ENCODE measurements around the gene PFKFB4. TPM values are rescaled to one million over a fixed set of nuclear protein-coding genes. Genes with fewer than 3 reads are reported as not detected.
"Not testable (repeated sequence)": the region's sequence is repeated elsewhere in the genome, so short reads cannot be mapped to it uniquely, and the experiment has no call there.

The PFKFB4 gene
- total RNA-seq, 1 donor from 2014 or later, result 3.1 TPM

GRCh38 chr3:48501196-48501595 lies 55.4 kb downstream of the PFKFB4 start:
- no peak for DNase-seq (ENCODE audit: low read depth, low spot score)

- DNase-seq (ENCODE audit: low read depth, low spot score), result no peak
Observed at GRCh38 chr3:48500656-48501055, 55.9 kb downstream of the PFKFB4 start.

- DNase-seq (ENCODE audit: low read depth, low spot score), result no peak
Observed at GRCh38 chr3:48493203-48493501, 63.5 kb downstream of the PFKFB4 start.

GRCh38 chr3:48492461-48493202 lies 64.0 kb downstream of the PFKFB4 start:
- no peak for DNase-seq (ENCODE audit: low read depth, low spot score)

- DNase-seq (ENCODE audit: low read depth, low spot score), result no peak
Observed at GRCh38 chr3:48486952-48487351, 69.7 kb downstream of the PFKFB4 start.

GRCh38 chr3:48482822-48483221 lies 73.8 kb downstream of the PFKFB4 start:
- not testable (repeated sequence) for DNase-seq (ENCODE audit: low read depth, low spot score)

GRCh38 chr3:48480891-48481290 lies 75.7 kb downstream of the PFKFB4 start:
- DNase-seq (ENCODE audit: low read depth, low spot score), result not testable (repeated sequence)

- no peak for DNase-seq (ENCODE audit: low read depth, low spot score)
Observed at GRCh38 chr3:48478626-48479555, 77.7 kb downstream of the PFKFB4 start.

GRCh38 chr3:48477959-48478520 lies 78.6 kb downstream of the PFKFB4 start:
- DNase-seq (ENCODE audit: low read depth, low spot score), result no peak

GRCh38 chr3:48476426-48477053 lies 80.1 kb downstream of the PFKFB4 start:
- DNase-seq (ENCODE audit: low read depth, low spot score), result no peak

GRCh38 chr3:48475188-48475587 lies 81.4 kb downstream of the PFKFB4 start:
- DNase-seq (ENCODE audit: low read depth, low spot score), result no peak

GRCh38 chr3:48474619-48475018 lies 82.0 kb downstream of the PFKFB4 start:
- DNase-seq (ENCODE audit: low read depth, low spot score), result no peak

- not testable (repeated sequence) for DNase-seq (ENCODE audit: low read depth, low spot score)
Observed at GRCh38 chr3:48474031-48474430, 82.6 kb downstream of the PFKFB4 start.

GRCh38 chr3:48473617-48473952 lies 83.0 kb downstream of the PFKFB4 start:
- DNase-seq (ENCODE audit: low read depth, low spot score), result no peak

GRCh38 chr3:48472923-48473616 lies 83.5 kb downstream of the PFKFB4 start:
- DNase-seq (ENCODE audit: low read depth, low spot score), result peak; percentile 76

- no peak for DNase-seq (ENCODE audit: low read depth, low spot score)
Observed at GRCh38 chr3:48472673-48472922, 84.0 kb downstream of the PFKFB4 start.

- DNase-seq (ENCODE audit: low read depth, low spot score), result no peak
Observed at GRCh38 chr3:48470286-48470685, 86.3 kb downstream of the PFKFB4 start.

- DNase-seq (ENCODE audit: low read depth, low spot score), result no peak
Observed at GRCh38 chr3:48469046-48469915, 87.3 kb downstream of the PFKFB4 start.

- DNase-seq (ENCODE audit: low read depth, low spot score), result no peak
Observed at GRCh38 chr3:48468329-48468731, 88.3 kb downstream of the PFKFB4 start.
